ENCODE data around the gene TULP4. TPM values are rescaled to one million over a fixed set of nuclear protein-coding genes. Genes with fewer than 3 reads are reported as not detected.
"Not testable (repeated sequence)": the region's sequence is repeated elsewhere in the genome, so short reads cannot be mapped to it uniquely, and the experiment has no call there.

TULP4 gene
- total RNA-seq, 1 donor from 2014 or later, result 74.8 TPM

GRCh38 chr6:158389193-158389919, 77.1 kb downstream of the TULP4 start:
- no peak for DNase-seq (ENCODE audit: low read depth, low spot score)

GRCh38 chr6:158391276-158391675, 79.0 kb downstream of the TULP4 start:
- DNase-seq (ENCODE audit: low read depth, low spot score), result no peak

- not testable (repeated sequence) for DNase-seq (ENCODE audit: low read depth, low spot score)
These were observed 79.7 kb downstream of the TULP4 start for GRCh38 chr6:158391977-158392376.

- no peak for DNase-seq (ENCODE audit: low read depth, low spot score)
These were observed 83.9 kb downstream of the TULP4 start for GRCh38 chr6:158396136-158396535.

- DNase-seq (ENCODE audit: low read depth, low spot score), result no peak
These were observed 85.3 kb downstream of the TULP4 start for GRCh38 chr6:158397578-158397977.

- no peak for DNase-seq (ENCODE audit: low read depth, low spot score)
These were observed 86.2 kb downstream of the TULP4 start for GRCh38 chr6:158398252-158399024.

- peak; percentile 75 for DNase-seq (ENCODE audit: low read depth, low spot score)
These were observed 86.9 kb downstream of the TULP4 start for GRCh38 chr6:158399040-158399700.

- DNase-seq (ENCODE audit: low read depth, low spot score), result no peak
These were observed 89.9 kb downstream of the TULP4 start for GRCh38 chr6:158402184-158402583.

GRCh38 chr6:158405321-158405831, 93.1 kb downstream of the TULP4 start:
- DNase-seq (ENCODE audit: low read depth, low spot score), result not testable (repeated sequence)

GRCh38 chr6:158405933-158406332, 93.7 kb downstream of the TULP4 start:
- DNase-seq (ENCODE audit: low read depth, low spot score), result no peak

GRCh38 chr6:158406736-158407135, 94.5 kb downstream of the TULP4 start:
- DNase-seq (ENCODE audit: low read depth, low spot score), result no peak

- DNase-seq (ENCODE audit: low read depth, low spot score), result no peak
These were observed 95.7 kb downstream of the TULP4 start for GRCh38 chr6:158408013-158408412.

- DNase-seq (ENCODE audit: low read depth, low spot score), result peak; percentile 78
These were observed 96.4 kb downstream of the TULP4 start for GRCh38 chr6:158408552-158409130.

GRCh38 chr6:158409451-158409850, 97.2 kb downstream of the TULP4 start:
- DNase-seq (ENCODE audit: low read depth, low spot score), result peak; percentile 85

- no peak for DNase-seq (ENCODE audit: low read depth, low spot score)
These were observed 98.5 kb downstream of the TULP4 start for GRCh38 chr6:158410784-158411183.

GRCh38 chr6:158411998-158412397, 99.7 kb downstream of the TULP4 start:
- DNase-seq (ENCODE audit: low read depth, low spot score), result no peak

- no peak for DNase-seq (ENCODE audit: low read depth, low spot score)
These were observed 100.8 kb downstream of the TULP4 start for GRCh38 chr6:158413028-158413427.

GRCh38 chr6:158413814-158414565, 101.7 kb downstream of the TULP4 start:
- no peak for DNase-seq (ENCODE audit: low read depth, low spot score)

- DNase-seq (ENCODE audit: low read depth, low spot score), result no peak
These were observed 102.6 kb downstream of the TULP4 start for GRCh38 chr6:158414851-158415262.

- no peak for DNase-seq (ENCODE audit: low read depth, low spot score)
These were observed 103.4 kb downstream of the TULP4 start for GRCh38 chr6:158415666-158416065.
